K562 (cell line): Measurements from ENCODE around the gene ASIC3. TPM values are rescaled to one million over a fixed set of nuclear protein-coding genes. Genes with fewer than 3 reads are reported as not detected.

Experiments used
- ATAC-seq: fragments of 200-7000 bp; cut with Tn5 transposase; 3 replicates; pipeline ENCODE4 v1.9.1; 2020; ENCODE audit warnings: moderate library complexity
- BruUV-seq: library from RNA; stranded (reverse); fragments of 400-500 nt; replicated peaks from 2 replicates; lab custom pipeline; 2021; lab: Mats Ljungman, UMichigan
- CTCF ChIA-PET: fragments of 300-600 bp; formaldehyde crosslinking; extraction: SDS; loops from one replicate; lab custom pipeline; 2021; ENCODE audit warnings: low intra/inter-chr PET ratio; lab: Yijun Ruan, JAX
- POLR2A ChIA-PET: fragments of 300-600, 350-650 bp; sonication (Branson Sonifier 250); formaldehyde crosslinking; extraction: SDS; loops from one replicate; lab custom pipeline; 2021; ENCODE audit warnings: antibody characterized with exemption, inconsistent platforms; lab: Yijun Ruan, JAX
- DNase-seq, 4 experiments: peaks; one replicate each; pipeline versions ENCODE4 v3.0.0 to v3.0.0-alpha.2; 2011 to 2018; ENCODE audit warnings: low spot score in 3 of 4, mixed read lengths in 3 of 4; ENCODE audit errors: extremely low read depth in 1 of 4
- FAIRE-seq: peaks from 2 replicates; lab custom pipeline; 2011; peaks lifted over from hg19 to GRCh38; lab: Jason Lieb, UNC
- H2AFZ ChIP-seq: 2 replicates; pipeline ENCODE4 v1.6.0; 2011; ENCODE audit warnings: low read depth, low read length, control low read depth, inconsistent platforms
- H3K27ac ChIP-seq: fragments of 200-600 bp; 3 replicates; pipeline ENCODE4 v1.8.0; 2011; ENCODE audit warnings: low read depth, mild to moderate bottlenecking, control low read depth, inconsistent platforms, low read length, moderate library complexity, mixed read lengths; ENCODE audit errors: extremely low read depth
- H3K27me3 ChIP-seq, 2 experiments: fragments of 300-600 bp in 1 of 2; 2 replicates in 1 of 2; 3 replicates in 1 of 2; pipeline versions ENCODE4 v1.6.0 to v1.8.0; 2011; ENCODE audit warnings: inconsistent platforms in 2 of 2, low read length in 2 of 2, mild to moderate bottlenecking in 1 of 2, mixed read lengths in 1 of 2, moderate library complexity in 1 of 2; ENCODE audit not compliant: control insufficient read depth in 2 of 2, insufficient read depth in 2 of 2
- H3K36me3 ChIP-seq: fragments of 300-600 bp; 3 replicates; pipeline ENCODE4 v1.8.0; 2011; ENCODE audit warnings: mild to moderate bottlenecking, low read length, inconsistent platforms; ENCODE audit not compliant: control insufficient read depth, insufficient read depth
- H3K4me1 ChIP-seq, 2 experiments: fragments of 200-600 bp in 1 of 2; replicated peaks in 1 of 2; 2 replicates in 1 of 2; 3 replicates in 1 of 2; pipeline versions ENCODE4 v1.5.1 to v1.8.0; 2011; ENCODE audit warnings: inconsistent platforms in 2 of 2, low read length in 2 of 2, mild to moderate bottlenecking in 1 of 2, mixed read lengths in 1 of 2, moderate library complexity in 1 of 2; ENCODE audit not compliant: control insufficient read depth in 2 of 2, insufficient read depth in 2 of 2
- H3K4me2 ChIP-seq: 2 replicates; pipeline ENCODE4 v1.6.1; 2011; ENCODE audit warnings: low read length, control low read depth, inconsistent platforms, mixed read lengths; ENCODE audit not compliant: insufficient read depth
- H3K4me3 ChIP-seq: fragments of 200-600 bp; sonication (generic), shearing (Covaris generic); 2 replicates; pipeline ENCODE4 v1.5.1; 2016; ENCODE audit warnings: control low read depth, inconsistent platforms
- H3K79me2 ChIP-seq: fragments of 200-600 bp; 3 replicates; pipeline ENCODE4 v1.8.0; 2011; ENCODE audit warnings: low read length, inconsistent platforms; ENCODE audit not compliant: control insufficient read depth, insufficient read depth
- H3K9ac ChIP-seq, 2 experiments: 2 replicates each; pipeline versions ENCODE4 v1.6.0 to v1.6.1; 2011; ENCODE audit warnings: low read depth in 2 of 2, low read length in 2 of 2, control low read depth in 1 of 2, inconsistent platforms in 1 of 2, mild to moderate bottlenecking in 1 of 2, mixed read lengths in 1 of 2; ENCODE audit not compliant: insufficient read depth in 1 of 2
- H3K9me1 ChIP-seq: one replicate; pipeline ENCODE4 v1.6.0; 2011; ENCODE audit warnings: inconsistent platforms, mild to moderate bottlenecking, low read length, moderate library complexity; ENCODE audit not compliant: control insufficient read depth, insufficient read depth
- H3K9me3 ChIP-seq: replicated peaks from 2 replicates; pipeline ENCODE4 v1.5.1; 2011; ENCODE audit warnings: low read depth, low read length, inconsistent platforms; ENCODE audit not compliant: control insufficient read depth, insufficient read depth
- H4K20me1 ChIP-seq: replicated peaks from 2 replicates; pipeline ENCODE4 v1.6.1; 2011; ENCODE audit warnings: low read length, inconsistent platforms, mixed read lengths; ENCODE audit not compliant: control insufficient read depth, insufficient read depth
- CBX2 ChIP-seq: fragments of 200-600 bp; sonication (generic); IDR thresholded peaks from one replicate; pipeline ENCODE4 v1.6.1; 2012; ENCODE audit warnings: mild to moderate bottlenecking, low read length, inconsistent platforms; ENCODE audit not compliant: insufficient read depth, poor library complexity, severe bottlenecking
- HDAC6 ChIP-seq: IDR thresholded peaks from 2 replicates; pipeline ENCODE4 v1.6.1; 2012; ENCODE audit warnings: low read depth, mild to moderate bottlenecking, control low read depth, inconsistent platforms, low read length, moderate library complexity
- HDAC8 ChIP-seq: fragments of 450-650 bp; IDR thresholded peaks from 2 replicates; pipeline ENCODE4 v1.6.1; 2016; ENCODE audit warnings: mild to moderate bottlenecking, missing genetic modification characterization, moderate library complexity, missing compliant biosample characterization
- ILK ChIP-seq: fragments of 450-650 bp; IDR thresholded peaks from 2 replicates; pipeline ENCODE4 v1.6.1; 2016; ENCODE audit warnings: missing genetic modification characterization, low read depth, mild to moderate bottlenecking, missing compliant biosample characterization, moderate library complexity, borderline replicate concordance
- KDM5B ChIP-seq: fragments of 200-600 bp; sonication (generic); IDR thresholded peaks from 2 replicates; pipeline ENCODE4 v1.6.1; 2012; ENCODE audit warnings: low read depth, mild to moderate bottlenecking, moderate library complexity, low read length, control low read depth, inconsistent platforms; ENCODE audit not compliant: insufficient replicate concordance
- LCOR ChIP-seq: sonication (generic); formaldehyde crosslinking; IDR thresholded peaks from 2 replicates; pipeline ENCODE4 v1.8.0; 2022; ENCODE audit warnings: mild to moderate bottlenecking, missing genetic modification reagents
- MTA2 ChIP-seq: fragments of 450-650 bp; IDR thresholded peaks from 2 replicates; pipeline ENCODE4 v1.6.1; 2016; ENCODE audit warnings: low read depth
- PHF20 ChIP-seq: fragments of 450-650 bp; IDR thresholded peaks from 2 replicates; pipeline ENCODE4 v1.6.1; 2018; ENCODE audit not compliant: partially characterized antibody
- RBM39 ChIP-seq: fragments of 200-400 bp; formaldehyde crosslinking; optimal IDR thresholded peaks from 2 replicates; pipeline ENCODE3; 2018; ENCODE audit warnings: low read depth, low read length
- SMARCA4 ChIP-seq: fragments of 450-650 bp; IDR thresholded peaks from 2 replicates; pipeline ENCODE4 v1.6.1; 2016
- SMARCA5 ChIP-seq: fragments of 450-650 bp; IDR thresholded peaks from 2 replicates; pipeline ENCODE4 v1.6.1; 2016
- SMARCE1 ChIP-seq: fragments of 450-650 bp; IDR thresholded peaks from 2 replicates; pipeline ENCODE4 v1.7.1; 2016; ENCODE audit warnings: mild to moderate bottlenecking
- SRSF3 ChIP-seq: fragments of 200-400 bp; formaldehyde crosslinking; IDR thresholded peaks from 2 replicates; pipeline ENCODE4 v1.6.1; 2016; ENCODE audit warnings: mild to moderate bottlenecking, low read length, moderate library complexity; ENCODE audit not compliant: insufficient read depth
- TEAD1 ChIP-seq, 2 experiments: fragments of 450-650 bp in 1 of 2; sonication (generic) in 1 of 2; formaldehyde crosslinking; IDR thresholded peaks; 2 replicates each; pipeline versions ENCODE4 v1.4.0 to v1.8.0; 2020 to 2022; ENCODE audit warnings: mild to moderate bottlenecking in 2 of 2, missing genetic modification reagents in 1 of 2
- WGBS: fragments of 100-300 bp; shearing (Covaris generic); methylation state at CpG from one replicate; pipeline ENCODE4 v1.1.6; 2016; ENCODE audit warnings: low coverage, mixed read lengths; ENCODE audit not compliant: insufficient coverage; ENCODE audit errors: missing lambda C conversion rate; 5-methylcytosine and 5-hydroxymethylcytosine counted together
- in situ Hi-C: fragments of 300-500 bp; cut with MboI; formaldehyde crosslinking; loops from 4 replicates; pipeline ENCODE4 v1.15.0; 2018; ENCODE audit warnings: inconsistent platforms, mixed read lengths
- intact Hi-C: fragments of 100-400 bp; cut with micrococcal nuclease; formaldehyde crosslinking; loops from 2 replicates; pipeline ENCODE4 v1.14.2; 2022
- polyA plus RNA-seq, 8 experiments: library from polyadenylated mRNA; depleted of rRNA in 4 of 8; stranded (reverse) in 5 of 8; unstranded in 3 of 8; fragments of >200 nt; fragmentation: Nextera tagmentation in 2 of 8; fragmentation: Illumina TruSeq in 1 of 8; extraction: Ambion mirVana in 2 of 8; extraction: Trizol in 1 of 8; gene quantifications; 2 replicates each; pipeline versions ENCODE4 v1.2.1 to v1.2.3, GENCODE V29; 2011 to 2014; ENCODE audit warnings: inconsistent platforms in 1 of 8, missing spikeins in 1 of 8
- total RNA-seq, 7 experiments: library from RNA; depleted of rRNA in 6 of 7; stranded (reverse); fragments of >200 nt in 6 of 7; fragmentation: Illumina TruSeq in 2 of 7; extraction: Trizol in 2 of 7; gene quantifications; 2 replicates each; pipeline versions ENCODE4 v1.2.1 to v1.2.3, GENCODE V29; 2011 to 2021; ENCODE audit warnings: low replicate concordance in 1 of 7
- TF ChIP-seq, protein P1 (sequence below), 2 experiments: fragments of 450-650 bp in 1 of 2; sonication (generic) in 1 of 2; formaldehyde crosslinking; conservative IDR thresholded peaks; 2 replicates each; pipeline versions ENCODE4 v1.4.0 to v1.8.1; 2020 to 2022; ENCODE audit warnings: mild to moderate bottlenecking in 1 of 2, missing genetic modification reagents in 1 of 2
- TF ChIP-seq, protein P2 (sequence below): sonication (generic); formaldehyde crosslinking; IDR thresholded peaks from 2 replicates; pipeline ENCODE4 v1.8.1; 2023; ENCODE audit warnings: mild to moderate bottlenecking, missing genetic modification reagents

Gene ASIC3
- total and polyA plus RNA-seq, 9 of the 15 experiments (the other 6 are each of a cell fraction or from before 2014, with no cell fraction given), result 0.11 to 5.0 (median 0.87) TPM

DNA sequence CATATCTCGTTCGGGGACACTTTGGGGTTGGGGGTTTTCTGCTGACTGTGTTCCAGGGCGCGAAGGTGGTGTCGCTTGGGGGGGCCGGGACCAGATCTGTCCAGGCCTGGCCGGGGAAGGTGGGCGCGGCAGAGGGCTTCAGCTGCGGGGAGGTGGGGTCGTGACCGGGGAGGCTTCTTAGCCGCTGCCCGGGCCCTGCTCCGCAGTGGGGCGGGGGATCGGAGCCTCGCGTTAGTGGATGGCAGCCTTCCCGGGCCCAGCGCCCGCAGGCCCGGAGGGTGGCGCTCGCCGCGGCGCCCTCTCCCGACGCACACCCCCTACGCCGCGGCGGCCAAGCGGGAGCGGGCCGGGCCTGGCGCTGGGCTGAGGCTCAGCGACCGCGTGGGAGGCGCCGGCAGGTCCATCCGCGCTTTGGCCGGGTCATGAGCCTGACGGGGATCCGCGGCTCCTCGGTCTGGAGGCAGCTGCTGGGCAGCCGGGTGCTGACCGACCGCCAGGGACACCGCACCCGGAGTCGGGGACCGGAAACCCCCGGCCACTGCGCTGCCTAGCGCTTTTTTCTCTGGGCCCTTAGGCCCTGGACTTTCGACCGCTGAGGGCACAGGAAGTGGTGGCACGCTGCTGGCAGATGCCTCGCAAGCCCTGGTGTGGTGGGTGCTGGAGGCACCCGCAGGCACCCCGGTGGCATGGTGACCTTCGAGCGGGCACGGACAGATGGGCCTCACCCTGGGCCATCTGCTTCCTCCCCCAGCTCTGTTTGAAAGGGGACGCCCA, 39.1 kb downstream of the ASIC3 start (continued):
- TF ChIP-seq PHF20 (peak; percentile 39), ILK (tag) (no peak), MTA2 (no peak)
- TF ChIP-seq, protein P1, sequence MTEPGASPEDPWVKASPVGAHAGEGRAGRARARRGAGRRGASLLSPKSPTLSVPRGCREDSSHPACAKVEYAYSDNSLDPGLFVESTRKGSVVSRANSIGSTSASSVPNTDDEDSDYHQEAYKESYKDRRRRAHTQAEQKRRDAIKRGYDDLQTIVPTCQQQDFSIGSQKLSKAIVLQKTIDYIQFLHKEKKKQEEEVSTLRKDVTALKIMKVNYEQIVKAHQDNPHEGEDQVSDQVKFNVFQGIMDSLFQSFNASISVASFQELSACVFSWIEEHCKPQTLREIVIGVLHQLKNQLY (CRISPR knock-in tag; conservative IDR thresholded peaks at IDR 0.05), result 0 out of 4 replicates have a peak, but pooled peaks of 1 of the 2 experiments have one; percentile 70

DNA sequence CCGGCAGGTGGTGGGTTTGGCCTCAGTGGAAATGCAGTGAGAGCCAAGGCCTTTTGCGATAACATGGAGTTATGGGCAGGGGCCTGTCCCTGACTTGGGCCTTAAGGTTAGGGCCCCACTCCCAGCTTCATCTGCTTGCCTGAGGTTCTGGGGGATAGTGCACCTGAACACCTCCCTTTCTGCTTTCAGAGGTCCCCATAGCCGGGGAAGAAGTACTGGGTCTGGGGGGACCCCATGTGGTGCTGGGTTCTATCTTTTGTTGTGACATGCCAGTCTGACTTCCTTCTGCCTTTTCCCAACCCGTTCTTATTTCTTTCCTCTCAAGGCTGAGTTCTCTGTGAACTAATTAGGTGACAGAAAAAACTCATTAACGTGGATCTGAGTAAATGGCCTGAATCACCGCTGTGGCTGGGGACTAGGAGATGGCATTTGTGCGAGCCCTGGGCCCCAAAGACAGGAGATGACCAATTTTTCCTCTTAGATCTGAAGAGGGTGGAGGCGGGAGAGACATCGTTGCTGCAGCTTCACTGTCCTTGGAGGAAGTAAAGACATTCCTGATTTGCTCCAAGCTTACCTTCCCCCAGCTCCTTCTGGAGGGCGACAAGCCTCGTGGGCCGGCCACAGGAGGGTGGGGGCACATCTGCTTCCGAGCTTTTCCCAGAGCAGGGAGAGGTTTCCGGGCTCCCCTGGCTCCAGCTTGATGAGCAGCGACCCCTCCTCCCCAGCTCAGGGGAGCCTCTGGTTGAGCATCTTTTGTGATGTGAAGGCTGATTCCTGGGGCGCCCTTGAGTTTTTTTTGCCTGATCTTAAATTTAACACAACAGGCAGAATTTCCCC, 39.9 kb downstream of the ASIC3 start:
- Histone ChIP-seq H3K27ac (peak overlapping the region; percentile 81), H3K4me3 (peak overlapping the region; percentile 67), H3K79me2 (peaks cover 69% of the 10 kb centered on the region), H2AFZ (no peak overlapping the region), H3K9me3 (no peaks in the 10 kb centered on the region), H3K4me1 (peaks cover 41 to 70% of the 10 kb centered on the region in 2 experiments), H3K4me2 (peak overlapping the region; percentile 88), H3K27me3 (no peaks in the 10 kb centered on the region), H3K9ac (peak overlapping the region; percentile 84 to 98), H3K36me3 (peaks cover 55% of the 10 kb centered on the region; the same call in 2 of the 3 replicates), H3K9me1 (peaks cover 9% of the 10 kb centered on the region), H4K20me1 (peaks cover 46% of the 10 kb centered on the region)
- FAIRE-seq (peak; percentile 63), DNase-seq (peak in 1 of 4 experiments; percentile 58), ATAC-seq (no peak)
- intact Hi-C loops (loop anchor here (10.0 kb wide), 1 partner anchor 773 kb away; no protein-coding TSS in a partner anchor), in situ Hi-C loops (no loop called here)
- ChIA-PET POLR2A (interaction anchor here (0.6 to 1.4 kb wide), 9 partner anchors 8 to 109 kb away, joined by 3 to 5 read pairs (median 3); partner anchors contain the start of gene ABCB8), CTCF (interaction anchor here (1.7 kb wide), 1 partner anchor 22 kb away, joined by 4 read pairs; no protein-coding TSS in a partner anchor)
- BruUV-seq, result TSS peak; percentile 34
- 45% methylated on average over 16 of the region's 16 CpGs for WGBS
- TF ChIP-seq CBX2, result no peak
- TF ChIP-seq TEAD1 (CRISPR knock-in tag; IDR thresholded peaks at IDR 0.05), result 0 out of 4 replicates have a peak, but pooled peaks of 1 of the 2 experiments have one; percentile 33
- 0 out of 2 replicates have a peak, but pooled peaks have one; percentile 9 for TF ChIP-seq SRSF3
- TF ChIP-seq RBM39, result peak; percentile 33
- peak; percentile 19 for TF ChIP-seq KDM5B
- TF ChIP-seq SMARCE1, result 0 out of 2 replicates have a peak, but pooled peaks have one; percentile 42
- 0 out of 2 replicates have a peak, but pooled peaks have one; percentile 8 for TF ChIP-seq HDAC8
- 0 out of 2 replicates have a peak, but pooled peaks have one; percentile 15 for TF ChIP-seq SMARCA4
- TF ChIP-seq HDAC6, result no peak
- no peak; the same call in 1 of the 2 replicates for TF ChIP-seq SMARCA5
- TF ChIP-seq LCOR (CRISPR knock-in tag), result 0 out of 2 replicates have a peak, but pooled peaks have one; percentile 23
- TF ChIP-seq, protein P2, sequence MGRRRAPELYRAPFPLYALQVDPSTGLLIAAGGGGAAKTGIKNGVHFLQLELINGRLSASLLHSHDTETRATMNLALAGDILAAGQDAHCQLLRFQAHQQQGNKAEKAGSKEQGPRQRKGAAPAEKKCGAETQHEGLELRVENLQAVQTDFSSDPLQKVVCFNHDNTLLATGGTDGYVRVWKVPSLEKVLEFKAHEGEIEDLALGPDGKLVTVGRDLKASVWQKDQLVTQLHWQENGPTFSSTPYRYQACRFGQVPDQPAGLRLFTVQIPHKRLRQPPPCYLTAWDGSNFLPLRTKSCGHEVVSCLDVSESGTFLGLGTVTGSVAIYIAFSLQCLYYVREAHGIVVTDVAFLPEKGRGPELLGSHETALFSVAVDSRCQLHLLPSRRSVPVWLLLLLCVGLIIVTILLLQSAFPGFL (CRISPR knock-in tag), result 0 out of 2 replicates have a peak, but pooled peaks have one; percentile 75
